ENCODE results near the gene MBNL2.

The MBNL2 gene

DNA sequence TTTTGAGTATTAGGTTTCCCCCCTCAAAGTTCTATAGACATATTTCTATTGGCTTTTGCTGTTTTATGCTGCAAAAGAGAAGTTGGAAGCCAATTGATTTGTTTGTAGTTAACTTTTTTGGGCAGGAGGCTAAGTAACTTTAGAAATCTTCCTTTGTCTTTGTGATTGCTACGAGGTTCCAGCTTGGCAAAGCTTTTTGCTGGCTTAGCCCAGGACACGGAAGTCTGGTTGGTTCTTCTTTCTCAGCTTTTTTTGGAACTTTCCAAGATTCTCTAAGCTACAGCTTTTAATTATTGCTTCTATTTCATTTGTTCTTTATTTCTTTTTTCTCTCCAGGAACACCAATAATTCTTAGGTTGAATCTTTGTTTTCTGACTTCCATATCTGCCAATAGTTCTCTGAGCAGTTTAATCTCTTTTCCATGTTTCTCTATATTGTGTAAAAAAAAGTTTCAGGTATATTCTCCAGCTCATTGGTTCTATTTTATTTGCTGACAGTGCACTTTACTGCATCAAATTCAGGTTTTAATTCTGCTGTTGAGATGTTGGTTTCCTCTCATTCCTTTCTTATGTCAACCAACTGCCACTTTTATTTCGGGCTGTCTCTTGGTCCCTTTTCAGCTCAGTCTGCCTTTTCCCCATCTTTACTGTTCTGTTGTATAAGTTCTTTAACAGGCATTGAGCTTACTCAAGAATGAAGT lies 27.8 kb downstream of the MBNL2 start:
- Histone ChIP-seq H3K4me1 (ENCODE audit: low read depth, poor library complexity, severe bottlenecking) (no peaks in the 10 kb centered on the region), H2AFZ (ENCODE audit: low read depth) (no peak overlapping the region), H3K4me2 (no peak overlapping the region), H3K27ac (no peak overlapping the region), H3K27me3 (ENCODE audit: insufficient read depth, low read depth) (no peaks in the 10 kb centered on the region), H3K4me3 (IDR thresholded peaks at IDR 0.05; ENCODE audit: insufficient read depth, low read depth, low read length) (no peak overlapping the region), H4K20me1 (ENCODE audit: insufficient read depth) (no peaks in the 10 kb centered on the region), H3K9ac (no peak overlapping the region), H3K79me2 (ENCODE audit: insufficient read depth, low read depth) (no peaks in the 10 kb centered on the region), H3K36me3 (ENCODE audit: insufficient read depth) (no peaks in the 10 kb centered on the region)
- TF ChIP-seq, protein P1, sequence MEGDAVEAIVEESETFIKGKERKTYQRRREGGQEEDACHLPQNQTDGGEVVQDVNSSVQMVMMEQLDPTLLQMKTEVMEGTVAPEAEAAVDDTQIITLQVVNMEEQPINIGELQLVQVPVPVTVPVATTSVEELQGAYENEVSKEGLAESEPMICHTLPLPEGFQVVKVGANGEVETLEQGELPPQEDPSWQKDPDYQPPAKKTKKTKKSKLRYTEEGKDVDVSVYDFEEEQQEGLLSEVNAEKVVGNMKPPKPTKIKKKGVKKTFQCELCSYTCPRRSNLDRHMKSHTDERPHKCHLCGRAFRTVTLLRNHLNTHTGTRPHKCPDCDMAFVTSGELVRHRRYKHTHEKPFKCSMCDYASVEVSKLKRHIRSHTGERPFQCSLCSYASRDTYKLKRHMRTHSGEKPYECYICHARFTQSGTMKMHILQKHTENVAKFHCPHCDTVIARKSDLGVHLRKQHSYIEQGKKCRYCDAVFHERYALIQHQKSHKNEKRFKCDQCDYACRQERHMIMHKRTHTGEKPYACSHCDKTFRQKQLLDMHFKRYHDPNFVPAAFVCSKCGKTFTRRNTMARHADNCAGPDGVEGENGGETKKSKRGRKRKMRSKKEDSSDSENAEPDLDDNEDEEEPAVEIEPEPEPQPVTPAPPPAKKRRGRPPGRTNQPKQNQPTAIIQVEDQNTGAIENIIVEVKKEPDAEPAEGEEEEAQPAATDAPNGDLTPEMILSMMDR (conservative IDR thresholded peaks at IDR 0.05; ENCODE audit: low read depth, low read length): no peak

- H4K20me1 ChIP-seq (ENCODE audit: insufficient read depth): no peaks in the 10 kb centered on the region
- no peak overlapping the region for H3K4me3 ChIP-seq (IDR thresholded peaks at IDR 0.05; ENCODE audit: insufficient read depth, low read depth, low read length)
- H3K27me3 ChIP-seq (ENCODE audit: insufficient read depth, low read depth): no peaks in the 10 kb centered on the region
- H3K27ac ChIP-seq: no peak overlapping the region
- TF ChIP-seq, protein P1 (conservative IDR thresholded peaks at IDR 0.05; ENCODE audit: low read depth, low read length): no peak
- H3K79me2 ChIP-seq (ENCODE audit: insufficient read depth, low read depth): no peaks in the 10 kb centered on the region
- H3K36me3 ChIP-seq (ENCODE audit: insufficient read depth): no peaks in the 10 kb centered on the region
- H3K4me1 ChIP-seq (ENCODE audit: low read depth, poor library complexity, severe bottlenecking): no peaks in the 10 kb centered on the region
- no peak overlapping the region for H3K4me2 ChIP-seq
- H2AFZ ChIP-seq (ENCODE audit: low read depth): no peak overlapping the region
- no peak overlapping the region for H3K9ac ChIP-seq
These were observed 28.4 kb downstream of the MBNL2 start for GRCh38 chr13:97250560-97250959.

- no peak overlapping the region for H3K9ac ChIP-seq
- H3K27me3 ChIP-seq (ENCODE audit: insufficient read depth, low read depth): no peaks in the 10 kb centered on the region
- TF ChIP-seq, protein P1 (conservative IDR thresholded peaks at IDR 0.05; ENCODE audit: low read depth, low read length): no peak
- H3K36me3 ChIP-seq (ENCODE audit: insufficient read depth): no peaks in the 10 kb centered on the region
- H4K20me1 ChIP-seq (ENCODE audit: insufficient read depth): no peaks in the 10 kb centered on the region
- H3K4me2 ChIP-seq: no peak overlapping the region
- no peaks in the 10 kb centered on the region for H3K79me2 ChIP-seq (ENCODE audit: insufficient read depth, low read depth)
- no peak overlapping the region for H3K27ac ChIP-seq
- no peak overlapping the region for H2AFZ ChIP-seq (ENCODE audit: low read depth)
- H3K4me3 ChIP-seq (IDR thresholded peaks at IDR 0.05; ENCODE audit: insufficient read depth, low read depth, low read length): no peak overlapping the region
- H3K4me1 ChIP-seq (ENCODE audit: low read depth, poor library complexity, severe bottlenecking): no peaks in the 10 kb centered on the region
These were observed 30.6 kb downstream of the MBNL2 start for GRCh38 chr13:97252735-97253134.

DNA sequence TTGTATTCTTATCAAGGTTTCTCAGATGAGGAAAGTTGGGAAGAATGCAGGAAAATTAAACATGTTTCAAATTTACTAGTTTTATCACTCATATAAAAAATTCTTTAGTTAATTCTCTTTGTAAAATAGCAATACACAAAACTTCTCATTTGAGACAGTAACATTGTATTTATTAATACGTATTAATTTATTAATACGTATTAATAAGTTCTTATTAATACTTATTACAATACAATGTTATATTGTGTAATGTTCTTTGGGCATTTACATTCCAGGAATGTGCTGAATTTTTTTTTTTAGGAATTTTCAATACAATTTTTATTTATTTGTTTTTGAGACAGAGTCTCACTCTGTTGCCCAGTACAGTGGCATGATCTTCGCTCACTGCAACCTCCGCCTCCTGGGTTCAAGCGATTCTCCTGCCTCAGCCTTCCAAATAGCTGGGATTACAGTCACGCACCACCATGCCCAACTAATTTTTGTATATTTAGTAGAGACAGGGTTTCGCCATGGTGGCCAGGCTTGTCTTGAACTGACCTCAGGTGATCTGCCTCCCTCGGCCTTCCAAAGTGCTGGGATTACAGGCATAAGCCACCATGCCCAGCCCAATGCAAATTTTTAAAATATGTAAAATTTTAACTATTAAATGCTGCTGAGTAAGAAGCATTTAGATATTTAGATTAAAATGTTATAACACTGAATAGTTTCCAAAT lies 31.6 kb downstream of the MBNL2 start:
- Histone ChIP-seq H3K4me3 (IDR thresholded peaks at IDR 0.05; ENCODE audit: insufficient read depth, low read depth, low read length) (no peak overlapping the region), H3K4me1 (ENCODE audit: low read depth, poor library complexity, severe bottlenecking) (no peaks in the 10 kb centered on the region), H3K27ac (no peak overlapping the region), H2AFZ (ENCODE audit: low read depth) (no peak overlapping the region), H3K4me2 (no peak overlapping the region), H3K27me3 (ENCODE audit: insufficient read depth, low read depth) (no peaks in the 10 kb centered on the region), H3K36me3 (ENCODE audit: insufficient read depth) (no peaks in the 10 kb centered on the region), H4K20me1 (ENCODE audit: insufficient read depth) (no peaks in the 10 kb centered on the region), H3K9ac (no peak overlapping the region), H3K79me2 (ENCODE audit: insufficient read depth, low read depth) (no peaks in the 10 kb centered on the region)
- TF ChIP-seq, protein P1 (conservative IDR thresholded peaks at IDR 0.05; ENCODE audit: low read depth, low read length): no peak

All from KMS-11 (cell line).